Kidney (tissue), 14 donors: Measurements from ENCODE around the gene RIMBP2. TPM values are rescaled to one million over a fixed set of nuclear protein-coding genes. Genes with fewer than 3 reads are reported as not detected.

Experiments used
- DNase-seq, 5 donors: peaks; one replicate each; pipeline ENCODE4 v3.0.0-alpha.2; 2013 to 2020
- FAIRE-seq: peaks from 2 replicates; lab custom pipeline; 2012; peaks lifted over from hg19 to GRCh38; lab: Jason Lieb, UNC
- H3K27ac ChIP-seq, 2 donors: one replicate each; pipeline ENCODE4 v1.7.0; 2013; ENCODE audit warnings: low read depth in 2 of 2, low read length in 2 of 2, inconsistent platforms in 1 of 2
- H3K27me3 ChIP-seq: one replicate; pipeline ENCODE4 v1.7.1; 2013; ENCODE audit warnings: low read length, inconsistent platforms; ENCODE audit not compliant: control insufficient read depth, insufficient read depth
- H3K36me3 ChIP-seq, 3 donors: one replicate each; pipeline versions ENCODE4 v1.7.0 to v1.7.1; 2013; ENCODE audit warnings: low read length in 3 of 3, control low read depth in 1 of 3, inconsistent platforms in 1 of 3; ENCODE audit not compliant: insufficient read depth in 3 of 3, control insufficient read depth in 2 of 3
- H3K4me1 ChIP-seq, 3 donors: one replicate each; pipeline versions ENCODE4 v1.7.0 to v1.7.1; 2013; ENCODE audit warnings: low read length in 3 of 3, inconsistent platforms in 1 of 3, low read depth in 1 of 3; ENCODE audit not compliant: control insufficient read depth in 2 of 3, insufficient read depth in 2 of 3
- H3K4me3 ChIP-seq, 3 donors: one replicate each; pipeline versions ENCODE4 v1.7.0 to v1.8.1; 2013; ENCODE audit warnings: low read length in 3 of 3, control low read depth in 1 of 3, inconsistent platforms in 1 of 3
- H3K9ac ChIP-seq, 3 donors: one replicate each; pipeline versions ENCODE4 v1.7.0 to v1.7.1; 2013; ENCODE audit warnings: low read length in 3 of 3, control low read depth in 1 of 3, inconsistent platforms in 1 of 3
- H3K9me3 ChIP-seq, 3 donors: one replicate each; pipeline versions ENCODE4 v1.7.0 to v1.7.1; 2013; ENCODE audit warnings: low read length in 3 of 3, control low read depth in 1 of 3, inconsistent platforms in 1 of 3; ENCODE audit not compliant: control insufficient read depth in 2 of 3, insufficient read depth in 1 of 3
- intact Hi-C: fragments of 100-400 bp; cut with DNase I; formaldehyde crosslinking; loops from one replicate; pipeline ENCODE4 v1.11.1; 2022
- polyA plus RNA-seq: library from polyadenylated mRNA; stranded (reverse); fragments of 350-450 nt; fragmentation: Illumina TruSeq; extraction: RNeasy Lipid Tissue Mini Kit (QIAGEN cat#74804); gene quantifications from one replicate; pipeline ENCODE4 v1.2.3, GENCODE V29; 2014; ENCODE audit warnings: low read depth, low replicate concordance; ENCODE audit not compliant: insufficient read depth
- total RNA-seq: library from RNA; stranded (reverse); fragmentation: NEBNext Ultra II Directional; extraction: Animal tissue kit (Norgen Biotek cat#: 25700); gene quantifications from one replicate; pipeline ENCODE4 v1.2.1, GENCODE V29; 2021
- TF ChIP-seq, protein P1 (sequence below): IDR thresholded peaks from 3 replicates; pipeline ENCODE4 v1.5.1; 2012; ENCODE audit warnings: mild to moderate bottlenecking, moderate library complexity, borderline replicate concordance; ENCODE audit not compliant: insufficient read depth; ENCODE audit errors: extremely low read depth
- donor health status: control.
- donor health status: control.
- donor health status: control.
- donor health status: control.
- donor health status: control.
- donor health status: DM: yes; HTN: yes; CAD: no.
- donor health status: Normal renal cell carcinoma (clear cell type).

The RIMBP2 gene
- total and polyA plus RNA-seq, 2 donors from 2014 or later = 2.8 to 51.7 TPM

DNA sequence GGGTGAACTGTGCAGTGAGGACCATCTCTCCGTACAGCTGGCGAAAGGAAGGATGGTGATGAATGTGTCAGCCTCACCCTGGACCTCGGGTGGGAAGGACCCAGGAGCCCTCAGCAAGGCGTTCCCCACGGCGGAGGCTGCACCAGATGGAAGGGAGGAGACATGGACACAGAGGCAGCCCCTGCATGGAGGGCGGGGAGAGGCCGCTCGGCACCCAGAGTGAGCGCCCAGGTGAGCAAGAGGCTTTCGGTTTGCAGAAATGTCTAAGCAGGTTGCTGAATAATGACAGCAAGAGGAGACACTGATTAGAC, 268.5 kb downstream of the RIMBP2 start:
- no peaks in the 10 kb centered on the region for H3K4me1 ChIP-seq
- no peaks in the 10 kb centered on the region for H3K36me3 ChIP-seq
- H3K9me3 ChIP-seq = no peaks in the 10 kb centered on the region
- no peak overlapping the region for H3K4me3 ChIP-seq
- H3K27me3 ChIP-seq = no peaks in the 10 kb centered on the region
- intact Hi-C loops = no loop called here
- no peak overlapping the region for H3K9ac ChIP-seq
- TF ChIP-seq, protein P1, sequence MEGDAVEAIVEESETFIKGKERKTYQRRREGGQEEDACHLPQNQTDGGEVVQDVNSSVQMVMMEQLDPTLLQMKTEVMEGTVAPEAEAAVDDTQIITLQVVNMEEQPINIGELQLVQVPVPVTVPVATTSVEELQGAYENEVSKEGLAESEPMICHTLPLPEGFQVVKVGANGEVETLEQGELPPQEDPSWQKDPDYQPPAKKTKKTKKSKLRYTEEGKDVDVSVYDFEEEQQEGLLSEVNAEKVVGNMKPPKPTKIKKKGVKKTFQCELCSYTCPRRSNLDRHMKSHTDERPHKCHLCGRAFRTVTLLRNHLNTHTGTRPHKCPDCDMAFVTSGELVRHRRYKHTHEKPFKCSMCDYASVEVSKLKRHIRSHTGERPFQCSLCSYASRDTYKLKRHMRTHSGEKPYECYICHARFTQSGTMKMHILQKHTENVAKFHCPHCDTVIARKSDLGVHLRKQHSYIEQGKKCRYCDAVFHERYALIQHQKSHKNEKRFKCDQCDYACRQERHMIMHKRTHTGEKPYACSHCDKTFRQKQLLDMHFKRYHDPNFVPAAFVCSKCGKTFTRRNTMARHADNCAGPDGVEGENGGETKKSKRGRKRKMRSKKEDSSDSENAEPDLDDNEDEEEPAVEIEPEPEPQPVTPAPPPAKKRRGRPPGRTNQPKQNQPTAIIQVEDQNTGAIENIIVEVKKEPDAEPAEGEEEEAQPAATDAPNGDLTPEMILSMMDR = no peak
- no peak for FAIRE-seq
- no peak overlapping the region for H3K27ac ChIP-seq
- peak in 1 of 5 donors; percentile 57 for DNase-seq

DNA sequence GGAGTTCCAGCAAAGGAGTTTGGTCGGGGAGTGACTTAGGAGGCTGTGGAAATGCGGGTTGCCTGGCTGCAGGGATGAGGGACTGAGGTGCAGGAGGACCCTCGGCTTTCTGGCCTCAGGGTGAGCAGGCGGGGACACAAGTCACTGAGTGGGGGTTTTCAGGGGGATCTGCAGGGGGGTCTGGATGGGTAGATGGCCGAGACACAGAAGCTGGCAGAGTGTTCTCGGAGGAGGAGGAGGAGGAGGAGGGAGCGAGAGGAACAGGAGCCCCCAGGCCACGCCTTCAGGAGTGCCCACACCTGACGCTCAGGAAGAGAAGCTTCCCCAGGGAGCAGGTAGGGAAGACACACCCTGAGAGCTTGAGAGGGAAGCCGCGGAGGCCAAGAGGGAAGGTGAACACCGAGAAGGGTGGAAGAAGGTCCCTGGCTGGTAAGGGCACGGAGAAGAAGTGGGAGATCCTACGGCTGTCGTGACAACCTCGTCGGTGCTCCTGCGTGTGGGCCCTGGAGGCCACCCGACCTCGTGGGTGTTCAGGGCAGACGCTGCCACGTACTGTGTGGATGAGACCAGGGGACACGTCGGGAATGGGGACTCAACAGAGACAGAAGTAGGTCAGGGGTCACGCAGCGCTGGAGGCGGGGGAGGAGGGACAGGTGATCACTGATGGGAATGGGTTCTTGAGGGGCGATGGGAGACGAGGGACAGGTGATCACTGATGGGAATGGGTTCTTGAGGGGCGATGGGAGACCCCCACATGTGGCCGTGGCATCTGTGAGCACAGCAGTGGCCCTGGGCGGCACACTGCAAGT, 269.0 kb downstream of the RIMBP2 start:
- FAIRE-seq = no peak
- H3K27ac ChIP-seq = no peak overlapping the region

DNA sequence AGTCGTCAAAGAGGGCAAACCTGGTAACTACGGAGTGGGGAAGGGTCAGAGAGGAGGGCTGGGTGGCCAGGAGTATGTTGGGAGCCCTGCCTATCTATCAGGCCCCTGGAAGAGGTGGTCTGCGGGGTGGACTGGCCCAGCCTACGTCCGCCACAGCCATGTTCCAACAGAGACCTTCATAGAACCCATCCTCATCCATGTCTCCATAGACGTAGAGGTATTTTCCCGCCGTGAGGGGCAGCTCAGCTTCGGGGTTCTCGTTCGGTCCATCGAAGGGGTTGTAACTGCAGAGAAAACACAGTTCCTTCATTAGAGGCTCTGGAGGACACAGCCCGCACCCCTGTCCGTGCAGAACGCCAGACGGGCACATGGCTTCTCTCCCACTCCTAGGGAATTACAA, 271.1 kb downstream of the RIMBP2 start:
- Histone ChIP-seq H3K9me3 (no peaks in the 10 kb centered on the region), H3K4me1 (no peaks in the 10 kb centered on the region), H3K27ac (no peak overlapping the region), H3K27me3 (no peaks in the 10 kb centered on the region), H3K9ac (no peak overlapping the region), H3K36me3 (no peaks in the 10 kb centered on the region), H3K4me3 (no peak overlapping the region)
- intact Hi-C loops = no loop called here
- TF ChIP-seq, protein P1 = no peak
- DNase-seq = peak in 1 of 5 donors; percentile 26
- FAIRE-seq = no peak

More for the DNA sequence above, 269.0 kb downstream of the RIMBP2 start:
- Histone ChIP-seq H3K9ac (no peak overlapping the region), H3K27me3 (no peaks in the 10 kb centered on the region), H3K4me1 (no peaks in the 10 kb centered on the region), H3K36me3 (no peaks in the 10 kb centered on the region), H3K4me3 (no peak overlapping the region), H3K9me3 (no peaks in the 10 kb centered on the region)
- peak in 1 of 5 donors; percentile 66 for DNase-seq
- intact Hi-C loops = no loop called here
- TF ChIP-seq, protein P1 = no peak
